ENCODE data around the gene DLGAP1. TPM values are rescaled to one million over a fixed set of nuclear protein-coding genes. Genes with fewer than 3 reads are reported as not detected.

Gene DLGAP1
- total and polyA plus RNA-seq, 2 of the 8 experiments (the other 6 are each of a cell fraction or from before 2014, with no cell fraction given): 11.8 to 16.9 TPM

GRCh38 chr18:3541549-3542386, 913.3 kb downstream of the DLGAP1 start:
- FAIRE-seq: no peak
- Histone ChIP-seq H4K91ac (replicated peaks; ENCODE audit: insufficient read length, low read length) (no peak overlapping the region), H3K4me3 (ENCODE audit: extremely low read depth in 1 of 4, insufficient read depth in 2 of 4, low read depth in 3 of 4, low read length in 4 of 4) (no peak overlapping the region), H3K79me1 (ENCODE audit: low read depth, low read length) (no peaks in the 10 kb centered on the region), H2AFZ (ENCODE audit: low read length) (no peak overlapping the region), H3K27me3 (replicated peaks in 1 of 4; ENCODE audit: control insufficient read depth in 3 of 4, extremely low read depth in 1 of 4, insufficient read depth in 3 of 4, low read length in 3 of 4) (no peaks in the 10 kb centered on the region), H3K36me3 (ENCODE audit: control insufficient read depth in 2 of 4, insufficient read depth in 4 of 4, low read length in 3 of 4) (no peaks in the 10 kb centered on the region), H3K27ac (ENCODE audit: low read depth, low read length) (no peak overlapping the region), H4K5ac (ENCODE audit: insufficient read length, low read depth, low read length) (no peak overlapping the region), H2BK120ac (replicated peaks; ENCODE audit: low read depth, low read length) (no peak overlapping the region), H2BK20ac (ENCODE audit: low read length) (no peak overlapping the region), H2AK5ac (ENCODE audit: low read depth, low read length) (no peak overlapping the region), H3K56ac (replicated peaks; ENCODE audit: insufficient read length, low read depth, low read length) (no peak overlapping the region), H3K9ac (replicated peaks in 1 of 4; ENCODE audit: extremely low read depth in 1 of 4, low read depth in 3 of 4, low read length in 3 of 4) (no peak overlapping the region), H3K79me2 (ENCODE audit: control insufficient read depth in 1 of 2, insufficient read depth in 2 of 2, low read length in 2 of 2) (no peaks in the 10 kb centered on the region), H3K4me2 (ENCODE audit: insufficient read depth in 1 of 2, low read depth in 2 of 2, low read length in 2 of 2) (no peak overlapping the region), H2BK12ac (ENCODE audit: low read depth, low read length) (no peak overlapping the region), H3K4ac (replicated peaks; ENCODE audit: insufficient read length, low read depth, low read length) (no peak overlapping the region), H2BK5ac (ENCODE audit: low read depth, low read length) (no peak overlapping the region), H4K8ac (ENCODE audit: extremely low read depth, insufficient read depth, low read length) (no peak overlapping the region), H3K18ac (ENCODE audit: extremely low read depth, low read length) (no peak overlapping the region), H4K20me1 (replicated peaks in 1 of 2; ENCODE audit: control insufficient read depth in 1 of 2, insufficient read depth in 2 of 2, low read length in 2 of 2) (no peaks in the 10 kb centered on the region), H3K9me3 (ENCODE audit: insufficient read depth in 2 of 2, low read depth in 1 of 2, low read length in 1 of 2) (no peaks in the 10 kb centered on the region), H3K4me1 (replicated peaks in 1 of 4; ENCODE audit: control insufficient read depth in 3 of 4, insufficient read depth in 4 of 4, low read length in 3 of 4) (no peaks in the 10 kb centered on the region; a peak in 3 of 7 replicates), H3K23ac (ENCODE audit: insufficient read length) (no peak overlapping the region), H3K14ac (ENCODE audit: insufficient read length) (no peak overlapping the region), H3K23me2 (ENCODE audit: low read depth, low read length) (no peaks in the 10 kb centered on the region), H2BK15ac (ENCODE audit: low read length) (no peak overlapping the region)
- ChIA-PET CTCF (ENCODE audit: partially characterized antibody) (interaction anchor here (0.5 to 1.7 kb wide), 3 partner anchors 43 to 71 kb away, joined by 3 read pairs; no protein-coding TSS in a partner anchor), POLR2A (ENCODE audit: partially characterized antibody) (interaction anchor here (0.6 to 1.2 kb wide), 3 partner anchors 11 to 88 kb away, joined by 3 read pairs; no protein-coding TSS in a partner anchor)
- 85% methylated on average over 5 of the region's 5 CpGs; no CpG with 5 or more reads in 1 of the 2 experiments for WGBS, 2 experiments (ENCODE audit: extremely low coverage in 1 of 2, insufficient coverage in 1 of 2, insufficient read length in 1 of 2, insufficient replicate concordance in 2 of 2, low coverage in 1 of 2, low lambda C conversion rate in 2 of 2, missing lambda C conversion rate in 1 of 2)
- no peak for DNase-seq (ENCODE audit: low read depth in 1 of 2, low spot score in 2 of 2)
- TF ChIP-seq GTF2F1 (IDR thresholded peaks at IDR 0.05; ENCODE audit: borderline replicate concordance, low read depth, low read length) (no peak), HDAC2 (IDR thresholded peaks at IDR 0.05; ENCODE audit: borderline replicate concordance in 1 of 2, low read depth in 2 of 2, low read length in 2 of 2) (no peak), NANOG (IDR thresholded peaks at IDR 0.05; ENCODE audit: insufficient read depth, low read depth, low read length, poor library complexity, severe bottlenecking) (no peak), CREB1 (IDR thresholded peaks at IDR 0.05) (no peak), MAFK (IDR thresholded peaks at IDR 0.05; ENCODE audit: low read depth, low read length) (no peak), TEAD4 (IDR thresholded peaks at IDR 0.05; ENCODE audit: low read depth, low read length) (no peak), ATF2 (IDR thresholded peaks at IDR 0.05; ENCODE audit: low read length) (no peak), NRF1 (IDR thresholded peaks at IDR 0.05; ENCODE audit: low read depth, low read length) (no peak), TAF7 (optimal IDR thresholded peaks at IDR 0.05; ENCODE audit: borderline replicate concordance, low read depth, low read length) (no peak)
